GM18526 (cell line): ENCODE measurements around the gene GABARAP.

ENCODE experiments used
- POLR2A ChIP-seq: IDR thresholded peaks from 3 replicates; pipeline ENCODE4 v1.6.1; 2011; ENCODE audit not compliant: insufficient read length; ENCODE audit errors: extremely low read depth

The GABARAP gene

GRCh38 chr17:7211491-7212273 lies 30.6 kb downstream of the GABARAP start:
- no peak for TF ChIP-seq POLR2A

GRCh38 chr17:7208754-7209460 lies 33.3 kb downstream of the GABARAP start:
- TF ChIP-seq POLR2A: no peak

GRCh38 chr17:7208027-7208571 lies 34.1 kb downstream of the GABARAP start:
- TF ChIP-seq POLR2A: no peak

GRCh38 chr17:7207120-7208001 lies 34.9 kb downstream of the GABARAP start:
- no peak for TF ChIP-seq POLR2A

GRCh38 chr17:7205561-7205960 lies 36.7 kb downstream of the GABARAP start:
- no peak for TF ChIP-seq POLR2A

- no peak for TF ChIP-seq POLR2A
These were observed 37.3 kb downstream of the GABARAP start for GRCh38 chr17:7204828-7205461.

- TF ChIP-seq POLR2A: no peak
These were observed 37.9 kb downstream of the GABARAP start for GRCh38 chr17:7204336-7204735.

- TF ChIP-seq POLR2A: no peak
These were observed 38.9 kb downstream of the GABARAP start for GRCh38 chr17:7203391-7203790.

- no peak for TF ChIP-seq POLR2A
These were observed 45.4 kb downstream of the GABARAP start for GRCh38 chr17:7196651-7197401.

GRCh38 chr17:7195971-7196370 lies 46.3 kb downstream of the GABARAP start:
- TF ChIP-seq POLR2A: no peak

- TF ChIP-seq POLR2A: no peak
These were observed 49.8 kb downstream of the GABARAP start for GRCh38 chr17:7192271-7192937.

- no peak for TF ChIP-seq POLR2A
These were observed 50.5 kb downstream of the GABARAP start for GRCh38 chr17:7191571-7192270.

GRCh38 chr17:7191069-7191468 lies 51.2 kb downstream of the GABARAP start:
- no peak for TF ChIP-seq POLR2A
